GM04504 (cell line): ENCODE data around the gene SLC12A6.

ENCODE experiments used
- DNase-seq: peaks from one replicate; pipeline ENCODE4 v3.0.0-alpha.2; 2012; ENCODE audit warnings: low read depth

The SLC12A6 gene

GRCh38 chr15:34259566-34259965 lies 78.0 kb downstream of the SLC12A6 start:
- no peak for DNase-seq

DNA sequence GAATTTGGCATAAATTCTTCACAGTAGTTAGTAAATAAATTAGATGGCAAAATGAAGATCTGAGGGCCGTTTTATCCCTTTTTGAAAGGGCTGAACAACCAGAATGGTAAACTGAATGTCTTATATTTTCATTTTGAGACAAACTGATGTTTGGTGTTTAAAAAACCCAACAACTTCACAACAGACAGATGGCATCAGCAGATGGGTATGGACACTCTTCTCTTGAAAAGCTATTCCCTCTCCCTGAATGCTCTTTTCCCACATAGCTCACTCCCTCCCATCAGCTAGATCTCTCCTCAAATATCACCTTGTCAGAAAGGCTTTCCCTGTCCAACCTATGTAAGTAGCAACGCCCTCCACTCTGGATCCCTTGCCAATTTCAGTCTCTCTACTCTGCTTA lies 79.4 kb downstream of the SLC12A6 start:
- no peak for DNase-seq

GRCh38 chr15:34252545-34252944 lies 85.0 kb downstream of the SLC12A6 start:
- DNase-seq = no peak

GRCh38 chr15:34248190-34248589 lies 89.4 kb downstream of the SLC12A6 start:
- DNase-seq = no peak

- DNase-seq = no peak
Measured at GRCh38 chr15:34246276-34246976, 91.2 kb downstream of the SLC12A6 start.

GRCh38 chr15:34243226-34243625 lies 94.4 kb downstream of the SLC12A6 start:
- no peak for DNase-seq

DNA sequence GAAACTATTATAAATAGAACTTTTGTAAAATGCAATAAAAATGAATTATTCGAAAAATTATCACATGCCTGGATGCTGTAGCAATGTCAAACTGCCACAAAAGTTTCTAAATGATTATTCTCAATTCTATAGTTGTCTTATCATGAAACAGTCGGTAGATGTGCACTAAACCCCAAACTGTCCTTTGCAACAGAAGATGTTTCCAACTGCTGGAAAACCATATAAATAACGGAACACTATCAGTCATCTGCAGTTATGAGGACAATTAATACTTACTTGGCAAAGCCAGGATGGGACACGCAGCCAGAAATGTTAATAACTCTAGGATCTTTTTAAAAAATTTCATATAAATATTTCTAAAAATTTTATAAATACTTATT lies 95.3 kb downstream of the SLC12A6 start:
- DNase-seq = no peak

- DNase-seq = no peak
Measured at GRCh38 chr15:34241376-34242330, 95.9 kb downstream of the SLC12A6 start.

GRCh38 chr15:34240537-34240936 lies 97.0 kb downstream of the SLC12A6 start:
- DNase-seq = no peak

DNA sequence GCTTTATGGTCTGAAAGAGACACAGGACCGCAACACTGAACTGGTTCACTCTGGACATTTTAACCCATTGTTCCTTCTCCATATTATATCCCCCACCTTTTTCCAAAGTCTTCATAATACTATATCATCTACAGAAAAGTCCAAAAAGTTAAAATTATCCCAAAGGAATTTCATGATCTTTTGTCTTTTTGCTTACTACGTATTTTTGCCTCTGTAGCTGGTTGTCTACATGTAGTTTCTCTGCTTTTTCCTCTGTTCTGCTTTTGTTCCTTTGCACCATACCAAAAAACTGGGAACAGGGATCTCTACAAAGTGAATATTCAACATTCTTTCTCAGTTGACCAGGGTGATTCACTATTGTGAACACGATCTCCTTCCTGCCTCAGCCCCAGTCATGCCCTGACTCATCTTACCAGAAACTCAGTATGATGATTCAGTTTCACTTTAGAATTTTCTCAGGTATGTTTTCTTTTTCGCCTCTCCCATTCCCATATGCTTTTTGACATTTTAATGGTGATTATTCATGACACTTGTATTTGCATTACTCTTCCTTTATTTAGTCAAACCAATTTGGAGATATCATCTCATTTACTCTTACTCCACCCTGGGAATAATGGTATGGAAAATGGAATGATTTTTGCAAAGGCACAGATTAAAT lies 98.3 kb downstream of the SLC12A6 start:
- DNase-seq = peak; percentile 73

GRCh38 chr15:34233614-34234013 lies 104.0 kb downstream of the SLC12A6 start:
- no peak for DNase-seq

- no peak for DNase-seq
Measured at GRCh38 chr15:34223904-34224596, 113.5 kb downstream of the SLC12A6 start.

GRCh38 chr15:34217587-34218225 lies 119.9 kb downstream of the SLC12A6 start:
- peak; percentile 59 for DNase-seq

DNA sequence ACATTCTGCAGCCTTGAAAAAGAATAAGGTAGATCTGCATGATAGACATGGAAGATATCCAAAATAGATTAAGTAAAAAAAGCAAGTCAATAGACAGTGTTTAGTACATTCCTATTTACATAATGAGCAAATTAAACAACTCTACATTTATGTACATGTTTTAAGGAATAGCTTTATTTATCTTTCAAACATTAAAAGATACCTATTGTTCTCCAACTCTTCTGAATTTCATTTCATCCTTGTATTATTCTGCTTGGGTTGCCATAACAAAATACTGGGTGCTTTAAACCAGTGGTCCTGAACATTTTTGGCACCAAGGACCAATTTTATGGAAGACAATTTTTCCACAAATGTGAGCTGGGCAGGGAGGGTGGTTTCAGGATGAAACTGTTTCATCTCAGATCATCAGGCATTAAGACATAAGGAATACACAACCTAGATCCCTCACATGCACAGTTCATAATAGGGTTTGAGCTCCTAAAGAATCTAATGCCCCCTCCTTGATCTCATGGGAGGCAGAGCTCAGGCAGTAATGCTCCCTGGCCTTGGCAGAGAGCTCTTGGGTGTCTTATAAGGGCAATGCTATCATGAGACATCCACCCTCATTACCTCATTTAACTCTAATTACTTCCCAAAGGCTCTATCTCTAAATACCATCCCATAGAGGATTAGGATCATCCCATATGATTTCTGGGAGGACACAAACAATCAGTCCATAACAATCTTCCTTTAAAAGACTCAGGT lies 120.9 kb downstream of the SLC12A6 start:
- no peak for DNase-seq

- DNase-seq = no peak
Measured at GRCh38 chr15:34214135-34214534, 123.4 kb downstream of the SLC12A6 start.

GRCh38 chr15:34213690-34214089 lies 123.9 kb downstream of the SLC12A6 start:
- no peak for DNase-seq

DNA sequence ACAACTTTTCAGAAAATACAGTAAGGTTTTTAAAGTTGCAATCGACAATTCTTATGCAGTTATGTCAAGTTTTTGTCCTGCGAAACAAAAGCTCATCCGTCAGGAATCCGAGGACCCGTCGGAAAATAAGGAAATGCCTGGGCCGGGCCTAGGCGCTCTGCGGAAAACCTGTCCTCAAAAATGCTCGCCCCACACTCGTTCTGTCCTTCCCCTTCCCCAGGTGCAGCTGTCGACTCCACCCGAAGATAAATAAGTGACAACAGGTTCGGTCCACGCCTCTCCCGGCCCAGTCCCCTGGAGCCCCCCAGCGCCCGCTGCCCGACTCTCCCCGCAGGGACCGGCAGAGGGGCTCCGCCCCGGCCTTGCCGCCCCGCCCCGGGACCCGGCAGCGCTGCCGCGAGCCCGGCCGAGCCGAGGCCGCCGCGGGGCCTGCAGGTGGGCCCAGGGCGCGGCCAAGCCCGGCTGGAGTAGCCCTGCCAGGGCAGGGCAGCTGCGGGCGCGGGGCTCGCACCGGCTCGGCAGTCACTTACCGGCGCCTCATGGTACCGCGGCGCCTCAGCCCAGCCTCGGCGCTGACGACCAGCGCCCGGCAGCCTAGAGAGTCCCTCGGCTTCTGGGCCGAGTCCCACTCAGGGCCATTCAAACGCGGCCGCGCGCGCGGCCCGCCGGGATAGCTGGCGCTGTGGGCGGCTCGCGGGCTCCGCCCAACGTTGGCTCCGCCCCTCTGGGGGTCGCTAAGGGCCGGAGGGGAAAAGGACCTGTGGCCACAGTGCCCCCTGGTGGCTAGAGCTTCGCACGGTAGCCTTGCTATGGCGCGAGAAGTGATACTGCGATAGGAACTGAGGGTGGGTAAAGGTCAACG lies 127.9 kb downstream of the SLC12A6 start, which contains the start of gene KATNBL1:
Gene KATNBL1 (minus strand): TSS at position 676 of the 862 bp plus-strand sequence. CDS start 46,420 bp downstream, outside the sequence.
- peak; percentile 90 for DNase-seq

DNA sequence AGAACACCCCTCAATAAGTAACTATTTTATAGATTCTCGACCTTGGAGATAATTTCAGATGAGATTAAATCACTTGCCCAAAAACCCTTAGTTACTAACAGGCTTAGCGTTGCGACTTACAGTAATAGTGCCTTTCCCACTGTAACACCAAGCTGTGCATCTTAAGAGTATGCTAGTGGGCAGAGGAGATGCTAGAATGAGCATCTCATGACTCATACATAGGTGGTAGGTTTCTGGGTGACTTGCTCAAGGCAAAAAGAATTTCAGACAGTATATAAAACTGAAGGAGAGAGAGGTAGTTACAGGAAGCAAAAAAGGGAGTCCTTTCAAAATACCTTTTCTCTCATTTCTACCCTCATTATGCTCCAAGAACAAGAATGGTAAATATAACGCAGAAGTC lies 131.6 kb downstream of the SLC12A6 start:
- no peak for DNase-seq

DNA sequence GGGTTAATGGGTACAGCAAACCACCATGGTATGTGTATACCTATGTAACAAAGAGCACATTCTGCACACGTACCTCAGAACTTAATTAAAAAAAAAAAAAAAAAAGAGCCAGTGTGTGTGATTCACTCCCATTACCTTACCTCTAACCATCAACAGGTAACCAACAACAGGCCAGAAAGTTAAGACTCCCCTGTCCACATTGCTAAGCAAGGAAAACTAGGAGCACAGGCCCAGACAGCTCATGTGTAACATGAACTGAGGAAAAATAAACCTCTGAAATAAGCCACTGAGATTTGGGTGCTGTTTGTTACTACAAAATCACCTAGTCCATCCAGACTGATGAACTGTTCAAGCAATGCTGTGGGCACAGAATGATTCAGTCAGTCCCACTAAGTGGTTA lies 133.6 kb downstream of the SLC12A6 start:
- DNase-seq = no peak

DNA sequence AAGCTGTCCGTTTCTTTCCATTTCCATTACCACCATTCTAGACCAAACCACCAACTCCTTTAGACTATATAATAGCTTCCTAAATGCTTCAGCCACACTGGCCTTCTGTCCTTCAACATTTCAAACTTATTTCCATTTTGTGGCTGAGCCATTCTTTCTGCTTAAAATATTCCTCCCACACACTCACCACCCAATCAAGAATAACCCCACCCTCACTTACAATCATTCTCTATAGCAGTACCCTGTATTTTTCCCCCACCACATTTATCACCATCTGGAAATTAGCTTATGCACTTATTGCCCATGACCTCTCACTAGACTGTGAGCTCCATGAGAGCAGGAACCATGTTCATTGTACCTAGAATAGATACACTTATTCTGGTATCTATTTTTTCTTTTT lies 134.3 kb downstream of the SLC12A6 start:
- DNase-seq = no peak
